NCI-H446 (cell line): ENCODE measurements around the gene DNAAF9.

Source experiments
- DNase-seq, 2 experiments: peaks; one replicate each; lab custom pipeline; 2025; lab: John Stamatoyannopoulos, UW

The DNAAF9 gene

GRCh38 chr20:3410464-3410863 lies 3.0 kb upstream of the DNAAF9 start:
- no peak for DNase-seq

DNA sequence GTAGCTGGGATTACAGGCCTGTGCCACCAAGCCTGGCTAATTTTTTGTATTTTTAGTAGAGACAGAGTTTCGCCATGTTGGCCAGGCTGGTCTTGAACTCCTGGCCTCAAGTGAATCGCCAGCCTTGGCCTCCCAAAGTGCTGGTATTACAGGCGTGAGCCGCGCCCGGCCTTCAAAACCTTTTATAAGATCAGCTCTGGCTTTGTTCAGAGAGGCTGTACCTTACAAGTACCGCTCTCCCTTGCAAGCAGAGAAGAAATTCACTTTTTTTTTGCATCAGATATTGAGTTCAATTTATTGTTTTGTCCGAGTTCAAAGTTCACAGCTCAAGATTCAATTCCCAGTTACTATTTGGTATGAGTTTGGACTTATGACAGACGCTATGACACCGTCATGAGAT lies 1.9 kb upstream of the DNAAF9 start:
- no peak for DNase-seq

DNA sequence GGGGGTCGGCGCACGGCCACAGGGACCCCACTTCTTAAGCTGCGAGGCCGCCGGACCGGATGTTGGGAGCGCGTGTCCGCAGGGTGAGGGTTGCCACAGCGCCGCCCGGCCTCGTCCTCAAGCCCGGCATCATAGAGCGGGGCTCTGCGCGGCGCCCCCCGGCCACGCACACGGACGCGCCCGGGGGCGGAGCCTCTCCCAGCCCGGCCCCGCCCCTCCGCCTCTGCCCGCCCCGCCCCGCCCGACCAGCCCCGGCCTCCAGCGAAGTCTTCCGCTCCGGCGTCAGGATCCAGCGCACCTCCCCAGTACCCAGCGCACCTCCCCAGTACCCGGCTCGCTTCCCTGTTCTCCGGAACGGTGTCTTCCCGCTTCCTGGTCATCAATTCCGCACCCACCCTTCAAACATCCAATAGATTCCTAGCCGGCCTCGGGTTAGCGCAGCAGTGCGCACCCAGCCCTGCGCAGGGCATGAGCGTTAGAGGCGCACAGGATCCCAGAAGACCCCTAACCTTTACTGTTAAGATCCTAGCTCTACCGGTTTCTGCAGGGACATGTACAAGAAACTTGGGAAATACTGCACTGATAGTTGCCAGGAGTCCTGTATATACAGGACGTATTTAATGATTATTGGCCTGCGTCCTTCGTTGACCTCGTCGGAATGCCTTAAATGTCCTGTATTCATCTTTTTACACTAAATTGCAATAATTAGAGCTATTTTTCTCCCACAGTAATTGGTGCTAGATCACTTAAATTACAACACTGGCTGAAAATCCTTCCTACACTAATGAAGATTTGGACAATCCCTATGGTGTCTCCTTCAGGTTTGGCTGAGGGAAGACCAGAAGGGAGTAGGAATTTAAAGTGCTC lies 535 bp upstream of the DNAAF9 start:
- DNase-seq, result peak; percentile 73

GRCh38 chr20:3406481-3407039 lies 909 bp downstream of the DNAAF9 start:
- no peak for DNase-seq

GRCh38 chr20:3405696-3406358 lies 1.6 kb downstream of the DNAAF9 start:
- no peak for DNase-seq

GRCh38 chr20:3405139-3405538 lies 2.3 kb downstream of the DNAAF9 start:
- DNase-seq, result no peak

DNA sequence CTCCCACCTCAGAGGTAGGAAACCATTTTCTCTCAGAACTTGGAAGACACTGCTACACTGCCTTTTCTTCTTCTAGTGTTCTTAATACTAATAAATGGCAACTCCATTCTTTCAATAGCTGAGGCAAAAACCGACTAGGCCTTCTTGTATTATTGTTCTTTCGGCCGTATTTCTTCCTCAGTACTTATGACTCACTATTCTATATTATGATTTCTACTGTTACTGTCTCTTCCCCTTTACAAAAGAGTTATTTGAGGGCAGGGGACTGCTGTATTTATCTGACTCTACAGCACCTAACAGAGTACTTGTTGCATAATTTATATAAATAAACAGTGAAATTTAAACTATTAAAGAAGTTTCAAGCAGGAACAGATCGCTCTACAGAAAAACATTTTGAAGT lies 3.1 kb downstream of the DNAAF9 start:
- DNase-seq, result no peak

DNA sequence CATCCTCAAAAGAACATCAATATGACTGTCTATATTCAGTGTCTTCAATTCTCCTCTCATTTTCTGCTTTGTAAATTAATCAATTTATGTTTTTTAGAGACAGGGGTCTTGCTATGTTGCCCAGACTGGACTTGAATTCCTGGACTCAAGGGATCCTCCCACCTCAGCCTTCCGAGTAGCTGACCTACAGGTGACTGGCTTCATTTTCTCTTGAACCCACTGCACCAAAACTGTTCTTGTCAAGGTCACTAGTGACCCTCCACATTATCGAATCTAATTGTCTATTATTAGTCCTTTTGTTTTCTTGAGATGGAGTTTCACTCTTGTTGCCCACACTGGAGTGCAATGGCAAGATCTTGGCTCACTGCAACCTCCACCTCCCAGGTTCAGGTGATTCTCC lies 3.7 kb downstream of the DNAAF9 start:
- no peak for DNase-seq

- no peak for DNase-seq
These were observed 5.0 kb downstream of the DNAAF9 start for GRCh38 chr20:3402453-3402852.

GRCh38 chr20:3400260-3401155 lies 7.0 kb downstream of the DNAAF9 start:
- DNase-seq, result peak; percentile 13 to 38

DNA sequence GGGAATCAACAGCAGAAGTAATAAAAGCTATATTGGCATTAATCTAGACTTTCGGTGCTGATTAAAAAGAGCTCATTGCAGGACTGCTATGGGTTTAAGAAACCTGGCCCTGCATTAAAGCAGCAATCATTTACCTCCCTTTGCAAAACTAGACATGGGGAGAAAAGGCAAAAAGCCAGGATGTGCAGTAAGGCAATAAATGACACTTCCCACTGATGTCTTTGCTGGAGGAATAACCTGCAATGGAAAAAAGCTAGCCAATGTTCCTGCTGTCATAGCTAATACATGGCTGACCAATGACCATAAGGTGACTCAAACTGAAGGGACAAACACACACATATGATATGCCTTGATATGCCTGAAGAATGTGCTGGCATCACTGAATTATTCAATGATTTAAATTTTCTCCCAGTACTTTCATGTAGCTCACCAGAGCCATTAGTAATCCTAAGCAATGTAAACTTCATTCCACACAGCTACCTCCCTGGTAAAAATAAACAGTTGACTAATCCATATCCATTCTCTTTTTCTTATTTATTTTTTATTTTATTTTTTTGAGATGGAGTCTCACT lies 8.7 kb downstream of the DNAAF9 start:
- no peak for DNase-seq

- no peak for DNase-seq
These were observed 11.0 kb downstream of the DNAAF9 start for GRCh38 chr20:3396492-3396891.

- no peak for DNase-seq
These were observed 14.7 kb downstream of the DNAAF9 start for GRCh38 chr20:3392756-3393155.

GRCh38 chr20:3390759-3391425 lies 16.6 kb downstream of the DNAAF9 start:
- DNase-seq, result no peak

DNA sequence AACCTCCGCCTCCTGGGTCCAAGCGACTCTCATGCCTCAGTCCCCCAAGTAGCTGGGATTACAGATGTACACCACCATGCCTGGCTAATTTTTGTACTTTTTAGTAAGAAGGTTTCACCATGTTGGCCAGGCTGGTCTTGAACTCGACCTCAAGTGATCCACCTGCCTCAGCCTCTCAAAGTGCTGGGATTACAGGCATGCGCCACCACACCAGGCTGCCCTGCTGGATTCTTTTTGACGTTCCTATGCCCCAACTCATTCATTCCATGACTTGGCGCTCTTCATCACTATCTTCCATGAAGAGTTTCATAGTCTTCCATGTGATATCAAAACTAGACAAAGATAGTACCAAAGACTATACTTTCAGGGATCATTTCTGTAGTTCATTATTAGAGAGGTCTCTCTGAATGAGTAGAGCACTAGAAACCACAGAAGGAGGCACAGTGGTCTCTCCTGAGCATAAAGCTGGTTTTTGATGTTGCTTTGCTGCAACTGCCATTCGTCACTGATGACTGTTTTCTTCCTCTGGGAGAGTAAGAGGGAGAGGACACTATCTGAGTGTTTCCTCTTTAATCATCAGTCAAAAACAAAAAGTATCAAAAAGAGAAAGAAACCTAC lies 23.5 kb downstream of the DNAAF9 start:
- DNase-seq, result no peak

DNA sequence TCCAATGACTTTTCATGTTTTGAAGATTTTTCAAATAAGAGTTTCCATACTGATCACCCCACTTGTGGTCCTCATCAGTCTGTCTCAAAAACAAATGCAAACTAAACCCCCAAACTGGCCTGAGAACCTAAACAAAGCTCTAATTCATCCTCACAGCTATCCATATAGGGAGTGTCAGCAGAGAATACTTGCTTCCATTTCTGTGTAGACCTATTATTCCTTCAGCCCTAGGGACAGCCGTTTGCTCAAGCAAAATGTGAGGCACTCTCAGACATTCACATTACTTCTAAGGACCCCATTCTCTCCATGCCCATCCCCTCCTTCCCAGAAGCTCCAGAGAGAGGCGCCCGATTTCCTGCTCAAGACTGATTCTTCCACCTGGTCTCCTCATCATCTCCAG lies 24.6 kb downstream of the DNAAF9 start:
- DNase-seq, result no peak

GRCh38 chr20:3380228-3381070 lies 27.0 kb downstream of the DNAAF9 start:
- DNase-seq, result no peak

DNA sequence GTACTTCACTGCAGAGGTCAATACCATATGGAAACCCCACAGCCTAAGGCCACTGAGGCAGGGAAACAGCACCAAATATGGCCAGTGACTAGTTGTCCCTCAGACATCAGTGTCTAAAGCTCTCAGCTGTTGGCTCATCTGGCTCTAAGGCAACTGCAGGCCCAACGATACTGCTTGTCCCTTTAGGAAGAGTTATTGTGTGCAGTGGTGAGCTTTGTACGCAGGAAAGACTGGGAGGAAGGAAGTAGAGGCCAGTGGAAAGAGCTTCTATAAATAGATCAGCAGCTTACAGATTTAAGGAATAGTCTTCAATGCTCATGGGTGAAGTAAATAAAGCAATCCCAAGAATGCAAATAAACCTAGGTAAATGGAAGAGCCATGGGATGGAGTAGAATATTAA lies 29.3 kb downstream of the DNAAF9 start:
- no peak for DNase-seq

DNA sequence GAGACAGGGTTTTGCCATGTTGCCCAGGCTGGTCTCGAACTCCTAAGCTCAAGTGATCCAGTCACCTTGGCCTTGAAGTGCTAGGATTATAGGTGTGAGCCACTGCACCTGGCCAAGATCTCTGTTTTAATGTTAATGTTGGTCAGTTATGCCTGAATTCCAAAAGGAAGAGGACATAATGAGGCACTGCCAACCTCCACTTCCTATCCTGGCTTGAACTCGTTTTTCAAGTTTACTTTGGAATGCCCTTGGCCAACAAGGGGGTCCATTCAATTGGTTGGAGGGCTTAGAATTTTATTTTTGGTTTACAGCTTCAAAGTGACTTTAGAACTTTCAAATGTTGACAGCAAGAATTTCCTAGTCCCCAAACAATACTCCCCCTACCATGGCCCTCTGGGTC lies 29.8 kb downstream of the DNAAF9 start:
- no peak for DNase-seq

GRCh38 chr20:3374296-3374695 lies 33.2 kb downstream of the DNAAF9 start:
- DNase-seq, result no peak
